Activated CD4-positive, alpha-beta T cell treated with anti-CD3 and anti-CD28 coated beads for 48 hours (primary cell): ENCODE data around the gene ADCY9.
"Not testable (repeated sequence)": the region's sequence is repeated elsewhere in the genome, so short reads cannot be mapped to it uniquely, and the experiment has no call there.

Experiments
- DNase-seq: peaks from one replicate; pipeline ENCODE4 v3.0.0-alpha.2; 2020

Gene ADCY9

GRCh38 chr16:4092547-4093265 is 23.5 kb downstream of the ADCY9 start:
- no peak for DNase-seq

- DNase-seq: no peak
Measured at GRCh38 chr16:4091240-4092012, 24.8 kb downstream of the ADCY9 start.

GRCh38 chr16:4090351-4090851 is 25.8 kb downstream of the ADCY9 start:
- no peak for DNase-seq

- no peak for DNase-seq
Measured at GRCh38 chr16:4089811-4090301, 26.4 kb downstream of the ADCY9 start.

DNA sequence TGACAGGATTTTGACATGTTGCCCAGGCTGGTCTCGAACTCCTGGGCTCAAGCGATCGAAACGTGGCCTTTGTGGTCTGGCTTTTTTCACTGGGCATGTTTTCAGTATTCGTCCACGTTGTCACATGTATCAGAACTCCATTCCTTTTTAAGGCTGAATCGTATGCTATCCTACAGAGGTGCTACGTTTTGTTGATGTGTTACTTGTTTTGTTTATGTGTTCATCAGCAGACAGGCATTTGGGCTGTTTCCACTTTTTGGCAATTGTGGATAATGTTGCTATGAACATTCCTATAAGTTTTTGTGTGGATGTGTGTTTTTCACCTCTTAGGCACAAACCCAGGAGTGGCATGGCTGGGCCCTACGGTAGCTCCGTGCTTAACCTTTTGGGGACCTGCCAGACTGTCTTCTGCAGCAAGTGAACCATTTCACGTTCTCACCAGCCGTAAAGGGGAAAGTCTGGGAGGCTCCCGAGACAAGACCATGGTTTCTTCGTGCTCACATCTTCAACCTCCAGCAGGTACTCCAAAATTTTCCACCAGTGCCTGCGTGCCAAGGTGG is 26.9 kb downstream of the ADCY9 start:
- no peak for DNase-seq

- no peak for DNase-seq
Measured at GRCh38 chr16:4087990-4088577, 28.2 kb downstream of the ADCY9 start.

DNA sequence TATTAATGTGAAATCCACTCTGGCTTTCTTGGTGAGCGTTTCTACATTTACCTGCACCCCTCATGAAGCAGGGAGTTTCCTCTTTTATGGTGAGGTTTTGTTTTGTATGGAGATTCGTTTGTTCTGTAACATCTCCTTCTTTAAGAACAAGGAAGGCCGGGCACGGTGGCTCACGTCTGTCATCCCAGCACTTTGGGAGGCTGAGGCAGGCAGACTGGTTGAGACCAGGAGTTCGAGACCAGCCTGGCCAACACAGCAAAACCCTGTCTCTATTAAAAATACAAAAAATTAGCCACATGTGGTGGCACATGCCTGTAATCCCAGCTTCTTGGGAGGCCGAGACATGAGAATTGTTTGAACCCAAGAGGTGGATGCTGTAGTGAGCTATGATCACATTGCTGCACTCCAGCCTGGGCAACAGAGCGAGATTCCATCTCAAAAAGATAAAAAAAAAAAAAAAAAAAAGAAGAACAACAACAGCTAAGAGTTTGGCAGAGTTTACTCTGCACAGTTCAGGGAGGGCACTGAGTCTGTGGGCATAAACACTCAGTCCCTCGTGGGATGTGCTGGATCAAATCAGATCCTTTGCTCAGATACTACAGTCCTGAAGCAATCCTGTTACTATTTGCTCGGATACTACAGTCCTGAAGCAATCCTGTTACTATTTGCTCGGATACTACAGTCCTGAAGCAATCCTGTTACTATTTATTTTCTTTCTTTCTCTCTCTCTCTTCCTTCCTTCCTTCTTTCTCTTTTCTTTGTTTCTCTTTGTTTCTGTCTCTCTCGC is 28.9 kb downstream of the ADCY9 start:
- DNase-seq: no peak

DNA sequence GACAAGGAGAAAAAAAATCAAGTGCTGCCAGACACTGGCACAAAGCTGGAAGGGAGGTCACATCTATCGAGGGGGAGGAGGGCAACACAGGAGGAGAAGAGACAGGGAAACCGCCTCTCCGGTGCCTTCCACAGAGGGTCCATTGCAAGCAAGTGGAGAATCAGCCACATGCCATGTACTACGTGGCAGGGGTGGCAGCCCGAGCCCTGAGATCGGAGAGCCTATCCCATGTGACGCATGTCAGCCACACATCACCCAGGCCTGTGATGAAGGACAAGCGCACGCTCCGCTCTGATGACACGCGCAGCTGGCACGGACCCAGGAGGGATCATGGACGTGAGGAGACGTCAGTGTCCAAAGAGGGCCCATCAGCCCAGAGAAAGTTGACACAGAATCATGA is 30.1 kb downstream of the ADCY9 start:
- no peak for DNase-seq

DNA sequence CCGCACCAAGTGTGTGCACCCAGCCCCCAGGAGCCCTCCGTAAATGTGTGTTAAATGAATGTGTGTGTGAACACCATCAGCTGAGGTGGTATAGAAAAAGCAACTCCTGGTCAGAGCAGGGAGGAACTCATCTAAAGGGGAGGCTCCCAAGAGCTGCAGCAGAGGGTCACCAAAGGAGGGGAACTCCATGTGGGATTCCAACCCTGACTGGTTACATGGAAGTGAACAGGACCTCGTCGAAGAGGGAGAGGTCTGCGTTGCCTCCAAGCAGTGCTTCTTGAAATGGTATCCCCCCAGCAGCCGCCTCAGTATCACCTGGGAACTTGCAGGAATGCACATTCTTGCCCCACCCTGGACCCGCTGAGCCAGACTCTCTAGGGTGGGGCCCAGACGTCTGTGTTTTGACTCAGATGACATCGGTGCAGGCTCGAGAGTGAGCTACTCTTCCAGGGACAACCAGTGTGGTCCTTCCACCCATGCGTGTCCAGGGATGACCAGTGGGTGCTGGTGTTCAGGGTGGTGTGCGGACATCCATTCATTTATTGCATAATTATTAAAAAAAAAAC is 30.8 kb downstream of the ADCY9 start:
- no peak for DNase-seq

DNA sequence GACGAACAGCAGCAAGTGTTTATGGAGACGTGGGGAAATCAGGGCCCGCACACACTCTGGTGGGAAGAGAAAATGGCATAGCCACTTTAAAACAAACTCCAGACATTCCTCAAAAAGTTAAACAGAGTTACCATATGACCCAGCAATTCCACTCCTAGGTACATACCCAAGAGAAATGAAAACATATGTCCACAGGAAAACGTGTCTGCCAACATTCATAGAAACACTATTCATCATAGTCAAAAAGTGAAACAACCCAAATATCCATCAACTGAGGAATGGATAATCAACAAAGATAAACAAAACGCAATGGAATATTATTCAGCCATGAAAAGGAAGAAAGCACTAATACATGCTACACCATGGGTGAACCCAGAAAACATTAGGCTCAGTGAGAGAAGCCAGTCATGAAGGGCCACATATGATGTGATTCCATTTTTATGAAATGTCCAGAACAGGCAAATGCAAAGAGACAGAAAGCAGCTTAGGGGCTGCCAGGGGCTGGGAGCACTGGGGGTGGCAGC is 32.8 kb downstream of the ADCY9 start:
- no peak for DNase-seq

- DNase-seq: no peak
Measured at GRCh38 chr16:4082474-4083044, 33.7 kb downstream of the ADCY9 start.

GRCh38 chr16:4081521-4082021 is 34.7 kb downstream of the ADCY9 start:
- peak; percentile 48 for DNase-seq

- DNase-seq: no peak
Measured at GRCh38 chr16:4081047-4081446, 35.2 kb downstream of the ADCY9 start.

- peak; percentile 15 for DNase-seq
Measured at GRCh38 chr16:4077174-4077649, 39.0 kb downstream of the ADCY9 start.

GRCh38 chr16:4075534-4075933 is 40.7 kb downstream of the ADCY9 start:
- DNase-seq: no peak

- not testable (repeated sequence) for DNase-seq
Measured at GRCh38 chr16:4073150-4073549, 43.1 kb downstream of the ADCY9 start.

DNA sequence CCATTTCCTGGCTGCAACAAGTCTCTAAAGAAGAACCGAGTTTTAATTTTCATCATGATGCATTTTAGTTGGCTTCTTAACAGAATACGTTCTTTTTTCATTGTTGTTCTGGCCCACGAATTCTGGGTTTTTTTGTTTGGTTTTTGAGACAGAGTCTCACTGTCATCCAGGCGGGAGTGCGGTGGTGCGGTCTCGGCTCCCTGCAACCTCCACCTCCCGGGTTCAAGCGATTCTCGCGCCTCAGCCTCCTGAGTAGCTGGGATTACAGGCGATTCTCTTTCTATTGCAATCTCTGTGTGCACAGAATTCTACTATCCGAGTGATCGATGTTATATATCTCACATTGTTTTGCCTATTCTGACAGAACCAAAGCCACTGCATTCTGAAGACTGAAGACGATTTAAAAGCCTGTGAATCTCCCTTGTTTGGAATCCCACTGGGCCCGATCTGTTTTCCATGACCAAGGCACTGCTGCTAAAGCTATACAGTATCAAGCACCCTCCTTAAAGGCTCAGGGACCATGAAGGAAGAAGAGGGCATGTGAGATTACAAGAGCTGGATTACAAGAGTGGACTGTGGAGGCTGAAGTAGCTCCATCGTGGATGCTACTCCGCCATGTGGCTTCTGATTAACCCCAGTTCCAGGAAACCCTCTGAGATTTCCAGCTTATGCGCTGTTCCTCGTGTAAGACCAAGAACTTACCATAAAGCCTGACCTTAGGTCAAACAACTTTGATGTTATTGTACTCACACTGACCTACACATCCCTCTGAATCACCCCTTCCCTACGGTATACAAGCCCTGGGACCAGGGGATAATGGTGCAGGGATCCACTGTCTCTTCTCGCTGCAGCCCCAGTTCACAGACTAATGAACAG is 44.3 kb downstream of the ADCY9 start:
- DNase-seq: no peak

- no peak for DNase-seq
Measured at GRCh38 chr16:4070936-4071335, 45.3 kb downstream of the ADCY9 start.

- no peak for DNase-seq
Measured at GRCh38 chr16:4067262-4068001, 48.8 kb downstream of the ADCY9 start.
